Measurements from ENCODE around the gene SOX1. TPM values are rescaled to one million over a fixed set of nuclear protein-coding genes. Genes with fewer than 3 reads are reported as not detected.

The SOX1 gene
- total RNA-seq, 1 donor from 2014 or later = not detected

DNA sequence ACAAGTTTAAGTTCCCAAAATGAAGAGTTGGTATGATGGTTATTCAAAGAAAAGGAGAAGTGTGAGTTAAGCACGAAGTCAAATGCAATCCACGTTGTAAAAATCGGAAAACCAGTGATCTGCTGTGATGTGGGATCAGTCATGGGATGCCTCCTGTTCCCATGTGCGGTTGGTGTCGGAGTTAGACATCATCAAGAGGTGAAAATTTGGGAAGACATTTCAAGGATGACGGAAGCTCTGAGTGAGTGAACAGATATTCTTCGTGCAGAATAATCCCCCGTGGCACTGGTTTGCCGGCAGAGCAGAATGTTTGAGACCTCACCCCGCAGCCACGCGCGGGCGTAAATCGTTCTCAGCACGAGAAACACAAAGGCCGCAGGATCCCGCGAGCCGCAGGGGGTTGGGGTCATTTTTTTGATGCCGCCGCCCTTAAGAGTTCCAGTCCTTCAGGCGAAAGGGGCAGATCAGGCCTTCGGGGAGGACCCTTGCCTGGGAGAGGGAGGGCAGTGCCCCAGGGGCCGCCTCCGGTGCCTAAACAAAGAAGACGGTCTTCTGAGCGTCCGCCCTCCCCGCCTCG, 13.7 kb upstream of the SOX1 start:
- H3K36me3 ChIP-seq = no peaks in the 10 kb centered on the region
- H3K9me3 ChIP-seq = no peaks in the 10 kb centered on the region
- DNase-seq (no peak), ATAC-seq (no peak)
- H3K27ac ChIP-seq = no peak overlapping the region
- peaks cover 6% of the 10 kb centered on the region for H3K4me1 ChIP-seq
- H3K27me3 ChIP-seq = peaks cover 98% of the 10 kb centered on the region
- TF ChIP-seq, protein P1, sequence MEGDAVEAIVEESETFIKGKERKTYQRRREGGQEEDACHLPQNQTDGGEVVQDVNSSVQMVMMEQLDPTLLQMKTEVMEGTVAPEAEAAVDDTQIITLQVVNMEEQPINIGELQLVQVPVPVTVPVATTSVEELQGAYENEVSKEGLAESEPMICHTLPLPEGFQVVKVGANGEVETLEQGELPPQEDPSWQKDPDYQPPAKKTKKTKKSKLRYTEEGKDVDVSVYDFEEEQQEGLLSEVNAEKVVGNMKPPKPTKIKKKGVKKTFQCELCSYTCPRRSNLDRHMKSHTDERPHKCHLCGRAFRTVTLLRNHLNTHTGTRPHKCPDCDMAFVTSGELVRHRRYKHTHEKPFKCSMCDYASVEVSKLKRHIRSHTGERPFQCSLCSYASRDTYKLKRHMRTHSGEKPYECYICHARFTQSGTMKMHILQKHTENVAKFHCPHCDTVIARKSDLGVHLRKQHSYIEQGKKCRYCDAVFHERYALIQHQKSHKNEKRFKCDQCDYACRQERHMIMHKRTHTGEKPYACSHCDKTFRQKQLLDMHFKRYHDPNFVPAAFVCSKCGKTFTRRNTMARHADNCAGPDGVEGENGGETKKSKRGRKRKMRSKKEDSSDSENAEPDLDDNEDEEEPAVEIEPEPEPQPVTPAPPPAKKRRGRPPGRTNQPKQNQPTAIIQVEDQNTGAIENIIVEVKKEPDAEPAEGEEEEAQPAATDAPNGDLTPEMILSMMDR (IDR thresholded peaks at IDR 0.05) = no peak
- intact Hi-C loops (cut with DNase I) = no loop called here
- no peak overlapping the region for H3K4me3 ChIP-seq

DNA sequence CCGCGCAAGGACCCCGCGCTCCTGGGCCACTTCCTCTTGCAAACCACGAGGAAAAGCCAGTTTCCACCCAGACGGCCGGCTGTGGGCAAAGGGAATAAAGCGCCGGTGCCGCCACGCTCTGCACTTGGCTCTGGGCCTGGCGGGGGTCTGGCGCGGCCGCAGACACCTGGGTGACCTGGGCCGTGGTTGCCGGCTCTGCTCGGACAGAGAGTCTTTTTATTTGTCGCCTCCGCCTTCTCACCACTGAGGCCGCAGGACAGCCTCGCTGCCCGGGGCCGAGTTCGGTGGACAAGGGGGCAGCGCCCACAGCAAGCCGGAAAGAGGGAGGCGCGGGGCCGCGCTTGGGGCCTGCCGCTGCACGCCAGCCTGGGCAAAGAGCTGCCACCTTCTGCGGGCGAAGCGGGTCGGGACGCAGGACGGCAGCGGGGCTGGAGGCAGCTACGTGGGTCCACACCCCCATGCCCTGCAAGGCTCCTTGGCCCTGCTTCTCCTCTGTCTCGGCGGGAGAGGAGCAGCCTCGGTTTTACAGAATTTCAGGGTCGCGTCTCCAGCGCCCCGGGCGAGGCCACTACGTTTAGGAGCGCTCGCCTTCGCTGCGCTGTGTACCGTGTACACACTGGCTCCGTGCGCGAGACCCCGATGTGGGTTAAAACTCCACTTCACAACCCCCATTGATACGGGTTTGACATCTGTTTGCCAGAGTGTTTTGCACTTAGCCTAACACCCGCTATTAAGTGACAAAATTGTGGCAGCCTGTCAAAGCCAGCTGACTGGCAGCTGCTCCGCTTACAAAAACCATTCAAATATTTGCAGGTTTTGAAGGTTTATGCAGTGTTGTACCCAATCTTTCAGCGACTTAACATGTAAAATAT, 13.0 kb upstream of the SOX1 start:
- ATAC-seq = no peak
- no peak overlapping the region for H3K4me3 ChIP-seq
- no peaks in the 10 kb centered on the region for H3K9me3 ChIP-seq
- peaks cover 6% of the 10 kb centered on the region for H3K4me1 ChIP-seq
- TF ChIP-seq, protein P1 (IDR thresholded peaks at IDR 0.05) = no peak
- peaks cover 98% of the 10 kb centered on the region for H3K27me3 ChIP-seq
- H3K27ac ChIP-seq = no peak overlapping the region
- intact Hi-C loops (cut with DNase I) = no loop called here
- H3K36me3 ChIP-seq = no peaks in the 10 kb centered on the region
- no peak for DNase-seq

DNA sequence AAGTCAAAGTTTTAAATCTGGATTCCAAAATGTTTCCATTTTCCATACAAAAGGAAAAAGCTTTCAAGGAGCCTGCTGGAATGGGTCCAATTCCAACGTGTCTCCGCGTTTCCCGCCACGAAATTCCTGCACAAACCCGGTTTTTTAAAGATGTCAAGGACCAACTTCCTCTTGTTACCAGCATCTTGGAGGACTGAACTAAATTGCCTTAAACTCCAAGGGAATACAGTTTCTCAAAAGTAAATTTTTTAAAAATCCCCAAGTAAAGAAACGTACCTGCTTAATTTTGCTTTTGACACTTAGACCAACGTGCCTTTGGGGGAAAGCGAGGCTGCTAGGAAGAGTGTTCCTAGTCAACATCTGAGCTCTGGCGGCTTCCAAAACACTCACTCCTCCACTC, 12.3 kb upstream of the SOX1 start:
- peaks cover 98% of the 10 kb centered on the region for H3K27me3 ChIP-seq
- H3K4me1 ChIP-seq = peaks cover 6% of the 10 kb centered on the region
- ATAC-seq (no peak), DNase-seq (no peak)
- H3K4me3 ChIP-seq = no peak overlapping the region
- no peaks in the 10 kb centered on the region for H3K36me3 ChIP-seq
- intact Hi-C loops (cut with DNase I) = no loop called here
- no peaks in the 10 kb centered on the region for H3K9me3 ChIP-seq
- TF ChIP-seq, protein P1 (IDR thresholded peaks at IDR 0.05) = no peak
- no peak overlapping the region for H3K27ac ChIP-seq

DNA sequence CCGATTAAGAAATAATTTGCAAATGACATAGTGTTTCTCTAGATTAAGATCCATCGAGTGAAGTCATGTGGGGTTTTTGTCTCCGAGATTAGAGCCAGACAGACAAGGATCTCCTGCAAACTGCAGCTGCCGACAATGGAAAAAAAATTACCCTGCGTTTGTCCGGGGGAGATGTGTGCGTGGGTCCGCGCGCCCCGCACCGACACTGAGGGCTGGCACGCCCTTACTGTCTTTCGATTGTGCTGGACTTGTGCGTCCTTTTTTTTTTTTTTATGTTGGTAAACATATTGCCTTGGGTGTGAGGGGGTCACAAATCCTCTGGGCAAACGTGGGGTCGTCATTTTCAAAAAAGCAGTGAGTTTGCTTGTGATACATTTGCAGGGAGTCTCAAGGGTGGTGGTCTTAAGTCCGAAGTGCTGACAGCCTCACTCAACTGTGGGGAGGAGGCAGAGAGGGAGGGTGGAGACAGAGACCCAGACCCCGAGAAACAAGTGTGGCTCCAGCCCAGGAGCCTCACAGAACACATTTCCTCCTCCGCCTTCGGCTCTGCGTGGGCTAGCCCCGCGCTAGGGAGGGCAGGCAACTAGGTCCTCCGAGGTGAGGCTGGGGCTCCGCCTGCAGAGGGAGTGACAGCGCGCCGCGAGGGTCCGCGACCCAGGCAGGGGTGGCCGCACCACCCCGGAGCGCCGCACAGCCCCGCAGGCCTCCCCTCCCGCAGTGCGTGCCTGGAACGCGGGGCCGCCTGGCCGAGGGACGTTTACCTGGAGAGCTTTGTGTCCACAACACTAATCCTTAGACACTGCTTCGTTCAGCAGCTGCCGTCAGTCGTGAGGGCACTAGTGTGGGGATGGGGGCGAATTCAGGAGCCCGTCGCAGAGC, 11.7 kb upstream of the SOX1 start:
- TF ChIP-seq, protein P1 (IDR thresholded peaks at IDR 0.05) = no peak
- intact Hi-C loops (cut with DNase I) = no loop called here
- H3K4me3 ChIP-seq = no peak overlapping the region
- H3K9me3 ChIP-seq = no peaks in the 10 kb centered on the region
- H3K4me1 ChIP-seq = peaks cover 6% of the 10 kb centered on the region
- no peak overlapping the region for H3K27ac ChIP-seq
- H3K36me3 ChIP-seq = no peaks in the 10 kb centered on the region
- H3K27me3 ChIP-seq = peaks cover 99% of the 10 kb centered on the region
- DNase-seq (no peak), ATAC-seq (no peak)

DNA sequence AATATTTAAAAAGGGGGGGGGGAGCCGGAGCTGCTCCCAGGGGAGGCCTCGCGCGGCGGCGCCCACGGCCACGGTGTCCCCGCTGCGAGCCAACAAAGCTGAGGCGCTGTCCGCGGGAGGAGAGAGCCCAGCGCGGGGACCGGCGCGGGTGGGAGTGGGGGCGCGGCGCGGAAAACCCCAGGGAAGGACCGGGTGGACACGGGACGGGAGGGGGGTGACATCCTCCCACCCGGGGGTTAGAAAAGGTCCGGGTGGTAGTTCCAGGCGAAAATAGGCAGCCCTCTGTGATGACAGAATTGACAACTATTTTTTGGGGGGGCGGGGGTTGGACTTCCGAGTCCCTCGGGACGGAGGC, 11.1 kb upstream of the SOX1 start:
- peaks cover 6% of the 10 kb centered on the region for H3K4me1 ChIP-seq
- no peak overlapping the region for H3K27ac ChIP-seq
- ATAC-seq = no peak
- peaks cover 99% of the 10 kb centered on the region for H3K27me3 ChIP-seq
- no peaks in the 10 kb centered on the region for H3K9me3 ChIP-seq
- no peak overlapping the region for H3K4me3 ChIP-seq
- H3K36me3 ChIP-seq = no peaks in the 10 kb centered on the region
- intact Hi-C loops (cut with DNase I) = no loop called here
- TF ChIP-seq, protein P1 (IDR thresholded peaks at IDR 0.05) = no peak
- no peak for DNase-seq

Measured in upper lobe of right lung (tissue), 1 donor.